Neuronal stem cell (in vitro differentiated cells): Measurements from ENCODE around the gene UCP1.

Source experiments
- DNase-seq: peaks from one replicate; pipeline ENCODE4 v3.0.0-alpha.2; 2013; ENCODE audit warnings: low spot score
- H2AFZ ChIP-seq: one replicate; pipeline ENCODE4 v1.6.1; 2013; ENCODE audit warnings: mild to moderate bottlenecking, low read length, inconsistent platforms
- H2AK5ac ChIP-seq: 2 replicates; pipeline ENCODE4 v1.6.1; 2013; ENCODE audit warnings: low read depth, mild to moderate bottlenecking, inconsistent platforms, low read length, moderate library complexity, mixed read lengths
- H2BK120ac ChIP-seq: 2 replicates; pipeline ENCODE4 v1.6.1; 2013; ENCODE audit warnings: low read depth, mild to moderate bottlenecking, inconsistent platforms, low read length, moderate library complexity, mixed read lengths
- H2BK12ac ChIP-seq: one replicate; pipeline ENCODE4 v1.6.1; 2013; ENCODE audit warnings: low read length, inconsistent platforms
- H2BK15ac ChIP-seq: 2 replicates; pipeline ENCODE4 v1.6.1; 2013; ENCODE audit warnings: mild to moderate bottlenecking, low read length, inconsistent platforms, mixed read lengths
- H2BK5ac ChIP-seq: one replicate; pipeline ENCODE4 v1.6.1; 2013; ENCODE audit warnings: inconsistent platforms, mild to moderate bottlenecking, low read length, moderate library complexity
- H3K14ac ChIP-seq: one replicate; pipeline ENCODE4 v1.6.1; 2013; ENCODE audit warnings: low read length, inconsistent platforms
- H3K18ac ChIP-seq: 2 replicates; pipeline ENCODE4 v1.6.1; 2013; ENCODE audit warnings: low read length, inconsistent platforms
- H3K23ac ChIP-seq: 2 replicates; pipeline ENCODE4 v1.6.1; 2013; ENCODE audit warnings: low read depth, mild to moderate bottlenecking, mixed read lengths, low read length, inconsistent platforms; ENCODE audit not compliant: poor library complexity
- H3K27ac ChIP-seq: replicated peaks from 3 replicates; pipeline ENCODE4 v1.5.1; 2013; ENCODE audit warnings: low read length, inconsistent platforms
- H3K27me3 ChIP-seq, 3 experiments: 2 replicates each; pipeline ENCODE4 v1.6.1; 2013; ENCODE audit warnings: low read length in 3 of 3, mild to moderate bottlenecking in 2 of 3, inconsistent platforms in 1 of 3, low read depth in 1 of 3, mixed read lengths in 1 of 3, moderate library complexity in 1 of 3; ENCODE audit not compliant: control insufficient read depth in 3 of 3, insufficient read depth in 3 of 3
- H3K36me3 ChIP-seq, 2 donors: replicated peaks in 1 of 2; 2 replicates each; pipeline ENCODE4 v1.6.1; 2013; ENCODE audit warnings: low read length in 2 of 2; ENCODE audit not compliant: control insufficient read depth in 2 of 2, insufficient read depth in 2 of 2
- H3K4ac ChIP-seq: 2 replicates; pipeline ENCODE4 v1.6.1; 2013; ENCODE audit warnings: inconsistent platforms, mild to moderate bottlenecking, low read length, moderate library complexity
- H3K4me1 ChIP-seq, 2 donors: 1 replicate in 1 of 2; 2 replicates in 1 of 2; pipeline ENCODE4 v1.6.1; 2013; ENCODE audit warnings: low read length in 2 of 2, low read depth in 1 of 2; ENCODE audit not compliant: control insufficient read depth in 2 of 2, insufficient read depth in 1 of 2
- H3K4me2 ChIP-seq: one replicate; pipeline ENCODE4 v1.6.1; 2013; ENCODE audit warnings: mild to moderate bottlenecking, low read length, inconsistent platforms; ENCODE audit not compliant: insufficient read depth, poor library complexity, severe bottlenecking
- H3K4me3 ChIP-seq, 2 donors: 2 replicates each; pipeline ENCODE4 v1.5.1; 2013; ENCODE audit warnings: low read length in 2 of 2, mild to moderate bottlenecking in 2 of 2, inconsistent platforms in 1 of 2, moderate library complexity in 1 of 2
- H3K79me1 ChIP-seq: one replicate; pipeline ENCODE4 v1.6.1; 2013; ENCODE audit warnings: low read depth, mild to moderate bottlenecking, inconsistent platforms, low read length, moderate library complexity
- H3K9ac ChIP-seq: one replicate; pipeline ENCODE4 v1.6.1; 2013; ENCODE audit warnings: mild to moderate bottlenecking, low read depth, low read length, inconsistent platforms; ENCODE audit not compliant: poor library complexity
- H3K9me3 ChIP-seq, 2 donors: replicated peaks in 1 of 2; 2 replicates each; pipeline versions ENCODE3 to v1.6.1; 2013; ENCODE audit warnings: low read length in 2 of 2, mild to moderate bottlenecking in 2 of 2, inconsistent platforms in 1 of 2, low read depth in 1 of 2, mixed read lengths in 1 of 2, moderate library complexity in 1 of 2; ENCODE audit not compliant: control insufficient read depth in 2 of 2, insufficient read depth in 1 of 2
- H4K8ac ChIP-seq: one replicate; pipeline ENCODE4 v1.6.1; 2013; ENCODE audit warnings: low read depth, mild to moderate bottlenecking, inconsistent platforms, low read length, moderate library complexity
- H4K91ac ChIP-seq: one replicate; pipeline ENCODE4 v1.6.1; 2013; ENCODE audit warnings: low read length, low read depth, mild to moderate bottlenecking, inconsistent platforms; ENCODE audit not compliant: poor library complexity
- WGBS, 2 donors: extraction: QIAGEN DNeasy Blood & Tissue Kit; methylation state at CpG; one replicate each; pipeline ENCODE4 v1.1.7; 2013; ENCODE audit warnings: missing lambda C conversion rate in 2 of 2, mixed read lengths in 1 of 2; ENCODE audit not compliant: insufficient read length in 2 of 2, insufficient replicate concordance in 1 of 2; ENCODE audit errors: extremely low coverage in 2 of 2; 5-methylcytosine and 5-hydroxymethylcytosine counted together

Gene UCP1

GRCh38 chr4:140612357-140612756, 43.6 kb upstream of the UCP1 start:
- no peak overlapping the region for H3K4ac ChIP-seq
- no peak overlapping the region for H3K27ac ChIP-seq
- H3K4me2 ChIP-seq: no peak overlapping the region
- H2BK120ac ChIP-seq: no peak overlapping the region
- H4K91ac ChIP-seq: no peak overlapping the region
- H3K14ac ChIP-seq: no peak overlapping the region
- no peak overlapping the region for H2AK5ac ChIP-seq
- no peak overlapping the region for H4K8ac ChIP-seq
- DNase-seq: no peak
- no peak overlapping the region for H3K23ac ChIP-seq
- H3K27me3 ChIP-seq: no peaks in the 10 kb centered on the region
- no peak overlapping the region for H2BK12ac ChIP-seq
- H3K36me3 ChIP-seq: no peaks in the 10 kb centered on the region
- no CpG with 5 or more reads among the region's 1 CpG for WGBS, 2 donors
- no peak overlapping the region for H2BK15ac ChIP-seq
- no peak overlapping the region for H3K9ac ChIP-seq
- no peak overlapping the region for H2BK5ac ChIP-seq
- H3K4me3 ChIP-seq: no peak overlapping the region
- peaks cover 6 to 8% of the 10 kb centered on the region in 2 donors for H3K4me1 ChIP-seq
- no peaks in the 10 kb centered on the region for H3K9me3 ChIP-seq
- no peak overlapping the region for H3K18ac ChIP-seq
- no peaks in the 10 kb centered on the region for H3K79me1 ChIP-seq
- no peak overlapping the region for H2AFZ ChIP-seq

- H2AK5ac ChIP-seq: no peak overlapping the region
- no peak overlapping the region for H2BK120ac ChIP-seq
- H3K4ac ChIP-seq: no peak overlapping the region
- no peak overlapping the region for H2BK12ac ChIP-seq
- no peak overlapping the region for H2AFZ ChIP-seq
- no peak overlapping the region for H3K4me3 ChIP-seq
- H3K27me3 ChIP-seq: no peaks in the 10 kb centered on the region
- no peak overlapping the region for H2BK15ac ChIP-seq
- no peak for DNase-seq
- no peaks in the 10 kb centered on the region for H3K79me1 ChIP-seq
- H3K9ac ChIP-seq: no peak overlapping the region
- WGBS, 2 donors: no CpG with 5 or more reads among the region's 3 CpGs
- no peak overlapping the region for H3K14ac ChIP-seq
- H3K4me2 ChIP-seq: no peak overlapping the region
- H4K91ac ChIP-seq: no peak overlapping the region
- no peak overlapping the region for H2BK5ac ChIP-seq
- H3K18ac ChIP-seq: no peak overlapping the region
- no peak overlapping the region for H4K8ac ChIP-seq
- no peak overlapping the region for H3K27ac ChIP-seq
- H3K36me3 ChIP-seq: no peaks in the 10 kb centered on the region
- no peak overlapping the region for H3K23ac ChIP-seq
- H3K4me1 ChIP-seq: peaks cover 2 to 8% of the 10 kb centered on the region in 2 donors
- no peaks in the 10 kb centered on the region for H3K9me3 ChIP-seq
Observed at GRCh38 chr4:140611854-140612253, 43.1 kb upstream of the UCP1 start.

- peak overlapping the region; percentile 55 for H3K18ac ChIP-seq
- H3K9me3 ChIP-seq: no peaks in the 10 kb centered on the region
- H4K8ac ChIP-seq: no peak overlapping the region
- no peaks in the 10 kb centered on the region for H3K36me3 ChIP-seq
- no peak overlapping the region for H3K27ac ChIP-seq
- no peak overlapping the region for H2BK5ac ChIP-seq
- no peak overlapping the region for H3K4me2 ChIP-seq
- no peak overlapping the region for H3K9ac ChIP-seq
- H3K4me1 ChIP-seq: peaks cover 2 to 8% of the 10 kb centered on the region in 2 donors
- H3K4me3 ChIP-seq: peak overlapping the region in 1 of 2 donors; percentile 52
- no peak overlapping the region for H2BK120ac ChIP-seq
- H2AFZ ChIP-seq: peak overlapping the region; percentile 77
- no peaks in the 10 kb centered on the region for H3K79me1 ChIP-seq
- no peak overlapping the region for H2BK15ac ChIP-seq
- no peak overlapping the region for H3K14ac ChIP-seq
- H2AK5ac ChIP-seq: no peak overlapping the region
- no peak overlapping the region for H4K91ac ChIP-seq
- H3K27me3 ChIP-seq: no peaks in the 10 kb centered on the region
- DNase-seq: peak; percentile 35
- WGBS, 2 donors: no CpG with 5 or more reads among the region's 6 CpGs
- H3K4ac ChIP-seq: no peak overlapping the region
- no peak overlapping the region for H2BK12ac ChIP-seq
- no peak overlapping the region for H3K23ac ChIP-seq
Observed at GRCh38 chr4:140609548-140610425, 41.0 kb upstream of the UCP1 start.

GRCh38 chr4:140607852-140608251, 39.1 kb upstream of the UCP1 start:
- H3K4me2 ChIP-seq: no peak overlapping the region
- no peaks in the 10 kb centered on the region for H3K36me3 ChIP-seq
- no peak overlapping the region for H4K8ac ChIP-seq
- no peak overlapping the region for H3K4ac ChIP-seq
- no peak overlapping the region for H2BK120ac ChIP-seq
- no peak overlapping the region for H2BK5ac ChIP-seq
- H2AFZ ChIP-seq: no peak overlapping the region
- no peak overlapping the region for H3K9ac ChIP-seq
- no peak overlapping the region for H3K23ac ChIP-seq
- H3K27ac ChIP-seq: no peak overlapping the region
- H4K91ac ChIP-seq: no peak overlapping the region
- DNase-seq: no peak
- H2BK15ac ChIP-seq: no peak overlapping the region
- H3K18ac ChIP-seq: no peak overlapping the region
- H2AK5ac ChIP-seq: no peak overlapping the region
- peaks cover 9 to 14% of the 10 kb centered on the region in 2 donors for H3K4me1 ChIP-seq
- no peaks in the 10 kb centered on the region for H3K79me1 ChIP-seq
- no peak overlapping the region for H3K4me3 ChIP-seq
- WGBS, 2 donors: no CpG with 5 or more reads among the region's 4 CpGs
- no peaks in the 10 kb centered on the region for H3K9me3 ChIP-seq
- no peak overlapping the region for H2BK12ac ChIP-seq
- no peak overlapping the region for H3K14ac ChIP-seq
- no peaks in the 10 kb centered on the region for H3K27me3 ChIP-seq
